GM12878 (cell line): ENCODE data around the gene PPP2R5B. TPM values are rescaled to one million over a fixed set of nuclear protein-coding genes. Genes with fewer than 3 reads are reported as not detected.

Experiments used
- ATAC-seq: fragments of 200-7000 bp; cut with Tn5 transposase; 3 replicates; pipeline ENCODE4 v1.9.1; 2020; ENCODE audit warnings: mild to moderate bottlenecking, moderate library complexity
- BruUV-seq: library from RNA; stranded (reverse); fragments of 400-500 nt; replicated peaks from 2 replicates; lab custom pipeline; 2021; lab: Mats Ljungman, UMichigan
- CTCF ChIA-PET: fragments of 300-600 bp; sonication (Branson Sonifier 250); formaldehyde crosslinking; extraction: SDS; loops from one replicate; lab custom pipeline; 2021; ENCODE audit warnings: inconsistent platforms; lab: Yijun Ruan, JAX
- POLR2A ChIA-PET: fragments of 350-600 bp; formaldehyde crosslinking; extraction: SDS; loops from one replicate; lab custom pipeline; 2021; ENCODE audit warnings: inconsistent platforms; lab: Charles Lee
- RAD21 ChIA-PET: fragments of 300-600 bp; sonication (Branson Sonifier 250); formaldehyde crosslinking; loops from one replicate; lab custom pipeline; 2023; ENCODE audit warnings: antibody characterized with exemption; ENCODE audit not compliant: unreplicated experiment; lab: Charles Lee
- SMC1A ChIA-PET: fragments of 300-600 bp; sonication (Branson Sonifier 250); formaldehyde crosslinking; loops from one replicate; lab custom pipeline; 2023; ENCODE audit not compliant: unreplicated experiment, uncharacterized antibody; lab: Charles Lee
- DNase-seq: peaks from one replicate; pipeline ENCODE4 v3.0.0-alpha.2; 2011; ENCODE audit warnings: low read depth, low spot score
- FAIRE-seq: peaks from 3 replicates; lab custom pipeline; 2011; peaks lifted over from hg19 to GRCh38; lab: Jason Lieb, UNC
- H2AFZ ChIP-seq: 2 replicates; pipeline ENCODE4 v1.6.0; 2011; ENCODE audit warnings: low read depth, low read length, control low read depth; ENCODE audit not compliant: control insufficient read depth
- H3K27ac ChIP-seq: 2 replicates; pipeline ENCODE4 v1.5.1; 2011; ENCODE audit warnings: control low read depth; ENCODE audit not compliant: control insufficient read depth, insufficient read depth
- H3K27me3 ChIP-seq, 2 experiments: replicated peaks in 1 of 2; 2 replicates each; pipeline versions ENCODE4 v1.6.0 to v1.6.1; 2011; ENCODE audit warnings: low read length in 1 of 2; ENCODE audit not compliant: control insufficient read depth in 2 of 2, insufficient read depth in 2 of 2
- H3K36me3 ChIP-seq, 2 experiments: 2 replicates each; pipeline ENCODE4 v1.5.1; 2011; ENCODE audit warnings: low read length in 1 of 2; ENCODE audit not compliant: control insufficient read depth in 2 of 2, insufficient read depth in 2 of 2
- H3K4me1 ChIP-seq: 2 replicates; pipeline ENCODE4 v1.6.1; 2011; ENCODE audit warnings: mild to moderate bottlenecking, low read length, moderate library complexity, mixed read lengths; ENCODE audit not compliant: control insufficient read depth, insufficient read depth
- H3K4me2 ChIP-seq: 2 replicates; pipeline ENCODE4 v1.6.0; 2011; ENCODE audit warnings: control low read depth; ENCODE audit not compliant: control insufficient read depth, insufficient read depth
- H3K4me3 ChIP-seq: fragments of 200-600 bp; sonication (generic); 2 replicates; pipeline ENCODE4 v1.5.1; 2016
- H3K79me2 ChIP-seq: 2 replicates; pipeline ENCODE4 v1.6.0; 2011; ENCODE audit warnings: low read length; ENCODE audit not compliant: control insufficient read depth, insufficient read depth
- H3K9ac ChIP-seq: 2 replicates; pipeline ENCODE4 v1.8.0; 2011; ENCODE audit warnings: low read length, control low read depth, mixed read lengths; ENCODE audit not compliant: control insufficient read depth, insufficient read depth
- H3K9me3 ChIP-seq: replicated peaks from 3 replicates; pipeline ENCODE4 v1.5.1; 2011; ENCODE audit warnings: mild to moderate bottlenecking, low read length; ENCODE audit not compliant: control insufficient read depth, insufficient read depth
- H4K20me1 ChIP-seq: 2 replicates; pipeline ENCODE4 v1.6.0; 2011; ENCODE audit not compliant: control insufficient read depth, insufficient read depth
- ATF7 ChIP-seq: fragments of 450-650 bp; IDR thresholded peaks from 2 replicates; pipeline ENCODE4 v1.6.1; 2016; ENCODE audit warnings: low read depth, mild to moderate bottlenecking
- CREB1 ChIP-seq: IDR thresholded peaks from 2 replicates; pipeline ENCODE4 v1.6.1; 2012; ENCODE audit warnings: low read depth, mild to moderate bottlenecking, inconsistent platforms
- CTCF ChIP-seq, 3 experiments: IDR thresholded peaks in 2 of 3; conservative IDR thresholded peaks in 1 of 3; 2 replicates each; pipeline ENCODE4 v1.5.1; 2011; ENCODE audit warnings: low read depth in 3 of 3, low read length in 3 of 3, mild to moderate bottlenecking in 3 of 3, control low read depth in 2 of 3, moderate library complexity in 2 of 3, inconsistent platforms in 1 of 3, mixed read lengths in 1 of 3; ENCODE audit not compliant: control insufficient read depth in 2 of 3, insufficient read depth in 1 of 3; ENCODE audit errors: extremely low read depth in 1 of 3
- DPF2 ChIP-seq: fragments of 450-650 bp; IDR thresholded peaks from 2 replicates; pipeline ENCODE4 v1.6.1; 2017; ENCODE audit warnings: mild to moderate bottlenecking
- RAD21 ChIP-seq: IDR thresholded peaks from 2 replicates; pipeline ENCODE4 v1.6.1; 2011; ENCODE audit warnings: mild to moderate bottlenecking, low read depth, low read length, moderate library complexity; ENCODE audit not compliant: insufficient read depth
- REST ChIP-seq: IDR thresholded peaks from 2 replicates; pipeline ENCODE4 v1.6.1; 2012; ENCODE audit warnings: mild to moderate bottlenecking, low read depth, low read length
- WGBS: methylation state at CpG from one replicate; pipeline ENCODE4 v1.1.6; 2016; ENCODE audit warnings: low lambda C conversion rate; ENCODE audit not compliant: insufficient replicate concordance, insufficient coverage; ENCODE audit errors: missing lambda C conversion rate; 5-methylcytosine and 5-hydroxymethylcytosine counted together
- in situ Hi-C: fragments of 300-500 bp; cut with MboI; formaldehyde crosslinking; loops from 9 replicates; pipeline ENCODE4 v1.14.3; 2018; ENCODE audit warnings: mixed read lengths
- intact Hi-C: fragments of 100-400 bp; cut with micrococcal nuclease; formaldehyde crosslinking; loops from one replicate; pipeline ENCODE4 v1.14.2; 2022; ENCODE audit not compliant: unreplicated experiment
- polyA plus RNA-seq, 11 experiments: library from polyadenylated mRNA; depleted of rRNA in 4 of 11; unstranded in 6 of 11; stranded (reverse) in 5 of 11; fragments of >200 nt; fragmentation: Nextera tagmentation in 4 of 11; fragmentation: Illumina TruSeq in 1 of 11; extraction: Ambion mirVana in 4 of 11; extraction: Trizol in 1 of 11; gene quantifications; 1 replicate in 1 of 11; 2 replicates in 10 of 11; pipeline versions ENCODE4 v1.2.1 to v1.2.3, GENCODE V29; 2011 to 2016; ENCODE audit warnings: inconsistent platforms in 2 of 11, missing spikeins in 2 of 11, low read depth in 1 of 11
- total RNA-seq, 4 experiments: library from RNA; depleted of rRNA in 3 of 4; stranded (reverse); fragments of >200 nt in 3 of 4; fragmentation: Illumina TruSeq in 1 of 4; extraction: Trizol in 1 of 4; gene quantifications; 2 replicates each; pipeline versions ENCODE4 v1.2.1 to v1.2.3, GENCODE V29; 2013 to 2021

Gene PPP2R5B
- total and polyA plus RNA-seq, 10 of the 15 experiments (the other 5 are each of a cell fraction or from before 2014, with no cell fraction given) = 0.08 to 6.7 (median 2.0) TPM

- no peak for TF ChIP-seq DPF2
Measured at GRCh38 chr11:64917663-64917995, 6.9 kb upstream of the PPP2R5B start (continued).

GRCh38 chr11:64918017-64918416, 6.5 kb upstream of the PPP2R5B start:
- Histone ChIP-seq H3K27ac (peak overlapping the region; percentile 5; the same call in 1 of the 2 replicates), H3K4me1 (peaks cover 6% of the 10 kb centered on the region), H3K27me3 (no peaks in the 10 kb centered on the region), H3K79me2 (peaks cover 11% of the 10 kb centered on the region), H2AFZ (peak overlapping the region; percentile 58), H3K36me3 (no peaks in the 10 kb centered on the region)
- ChIA-PET RAD21 (interaction anchor here (0.7 to 0.9 kb wide), 2 partner anchors 59 to 139 kb away, joined by 3 to 4 read pairs; no protein-coding TSS in a partner anchor), POLR2A (interaction anchor here (0.6 to 1.4 kb wide), 6 partner anchors 9 to 136 kb away, joined by 3 to 4 read pairs (median 3); no protein-coding TSS in a partner anchor), CTCF (interaction anchor here (0.6 to 2.3 kb wide), 13 partner anchors 9 to 199 kb away, joined by 3 to 18 read pairs (median 3); partner anchors contain the start of genes BATF2 and ZNHIT2), SMC1A (interaction anchor here (0.8 to 1.8 kb wide), 4 partner anchors 45 to 79 kb away, joined by 3 to 19 read pairs (median 4); partner anchors contain the start of gene BATF2)
- no TSS peak for BruUV-seq
- ATAC-seq (peak; percentile 9; the same call in 2 of the 3 replicates), FAIRE-seq (no peak), DNase-seq (no peak)
- 0% methylated on average over 4 of the region's 4 CpGs for WGBS
- TF ChIP-seq RAD21 (peak; percentile 13; the same call in 1 of the 2 replicates), ATF7 (peak; percentile 53), CTCF (IDR thresholded peaks at IDR 0.05 in 2 of 3, conservative IDR thresholded peaks at IDR 0.05 in 1 of 3; ENCODE audit: control insufficient read depth in 2 of 3, extremely low read depth in 1 of 3, insufficient read depth in 1 of 3, low read depth in 3 of 3, low read length in 3 of 3) (peak; percentile 19 to 37 (median 30); a peak in 3 of 6 replicates), CREB1 (no peak), REST (peak; percentile 31; the same call in 1 of the 2 replicates)
- TF ChIP-seq, all 136 proteins: peak for 4
- peak overlapping the region; percentile 23 for H3K4me2 ChIP-seq
- in situ Hi-C loops (no loop called here), intact Hi-C loops (loop anchor here (5.0 kb wide), 1 partner anchor 194 kb away; the partner anchor contains the start of gene TM7SF2)
- H3K9ac ChIP-seq = peak overlapping the region; percentile 36; the same call in 1 of the 2 replicates
- H4K20me1 ChIP-seq = no peaks in the 10 kb centered on the region
- no peaks in the 10 kb centered on the region for H3K9me3 ChIP-seq
- peak overlapping the region; percentile 77 for H3K4me3 ChIP-seq
